Natural killer cell (primary cell): ENCODE data around the gene RINL. TPM values are rescaled to one million over a fixed set of nuclear protein-coding genes. Genes with fewer than 3 reads are reported as not detected.

Source experiments
- ATAC-seq, 3 donors: fragments of 150-1000 bp in 2 of 3; fragments of 200-7000 bp in 1 of 3; cut with Tn5 transposase; 1 replicate in 1 of 3; 2 replicates in 2 of 3; pipeline ENCODE4 v1.10.0; 2021; ENCODE audit warnings: mild to moderate bottlenecking in 2 of 3, moderate library complexity in 2 of 3
- DNase-seq, 2 donors: peaks; one replicate each; pipeline versions ENCODE4 v3.0.0 to v3.0.0-alpha.2; 2013 to 2021; ENCODE audit warnings: mixed read lengths in 1 of 2
- H3K27ac ChIP-seq: one replicate; pipeline ENCODE4 v1.5.1; 2013; ENCODE audit warnings: mild to moderate bottlenecking, low read length
- H3K27me3 ChIP-seq: one replicate; pipeline ENCODE4 v1.6.1; 2013; ENCODE audit warnings: low read length; ENCODE audit not compliant: control insufficient read depth, insufficient read depth
- H3K36me3 ChIP-seq: one replicate; pipeline ENCODE4 v1.6.1; 2013; ENCODE audit warnings: low read length; ENCODE audit not compliant: control insufficient read depth, insufficient read depth
- H3K4me1 ChIP-seq: one replicate; pipeline ENCODE4 v1.6.1; 2013; ENCODE audit warnings: low read length; ENCODE audit not compliant: control insufficient read depth, insufficient read depth
- H3K4me3 ChIP-seq: one replicate; pipeline ENCODE4 v1.5.1; 2013; ENCODE audit warnings: low read length
- H3K9me3 ChIP-seq: one replicate; pipeline ENCODE4 v1.6.1; 2013; ENCODE audit warnings: low read length; ENCODE audit not compliant: control insufficient read depth, insufficient read depth
- H3K27ac Mint-ChIP-seq, 2 donors: one replicate each; pipeline ENCODE4 v1.8.0; 2022; ENCODE audit warnings: mild to moderate bottlenecking in 2 of 2, mixed read lengths in 2 of 2, moderate library complexity in 1 of 2
- H3K27me3 Mint-ChIP-seq, 2 donors: one replicate each; pipeline ENCODE4 v1.8.0; 2022; ENCODE audit warnings: low read depth in 2 of 2, mixed read lengths in 2 of 2
- H3K36me3 Mint-ChIP-seq: one replicate; pipeline ENCODE4 v1.8.0; 2022; ENCODE audit warnings: mixed read lengths
- H3K4me1 Mint-ChIP-seq, 2 donors: one replicate each; pipeline ENCODE4 v1.8.0; 2022; ENCODE audit warnings: mixed read lengths in 2 of 2
- H3K4me3 Mint-ChIP-seq: one replicate; pipeline ENCODE4 v1.8.0; 2022; ENCODE audit warnings: mild to moderate bottlenecking, moderate library complexity, mixed read lengths
- H3K9me3 Mint-ChIP-seq, 2 donors: one replicate each; pipeline ENCODE4 v1.8.0; 2022; ENCODE audit warnings: mixed read lengths in 2 of 2
- CTCF ChIP-seq: fragments of 200-600 bp; IDR thresholded peaks from one replicate; pipeline ENCODE4 v1.8.0; 2022; ENCODE audit warnings: antibody characterized with exemption
- WGBS: methylation state at CpG from one replicate; pipeline ENCODE4 v1.1.7; 2013; ENCODE audit warnings: missing lambda C conversion rate; ENCODE audit not compliant: insufficient coverage; 5-methylcytosine and 5-hydroxymethylcytosine counted together
- intact Hi-C: fragments of 100-400 bp; cut with micrococcal nuclease; formaldehyde crosslinking; loops from one replicate; pipeline ENCODE4 v1.14.2; 2022
- total RNA-seq, 4 donors: library from RNA; stranded (reverse); fragments of 120-200 nt in 1 of 4; gene quantifications; one replicate each; pipeline versions ENCODE4 v1.2.3 to v1.2.4, GENCODE V29; 2013 to 2022

The RINL gene
- total RNA-seq, 3 donors from 2014 or later (not counting 1 experiment from before 2014, with no cell fraction given) = 59.7 to 65.6 (median 59.7) TPM

GRCh38 chr19:38839816-38840582 lies 38.1 kb downstream of the RINL start:
- 88% methylated on average over 20 of the region's 28 CpGs for WGBS
- no peaks in the 10 kb centered on the region for H3K9me3 ChIP-seq
- ATAC-seq = no peak
- TF ChIP-seq CTCF = no peak
- intact Hi-C loops = no loop called here
- no peak for DNase-seq
- peaks cover 32 to 54% of the 10 kb centered on the region in 2 donors for H3K4me1 Mint-ChIP-seq
- peaks cover 25% of the 10 kb centered on the region for H3K36me3 Mint-ChIP-seq
- H3K36me3 ChIP-seq = peaks cover 96% of the 10 kb centered on the region
- H3K4me3 ChIP-seq = no peak overlapping the region
- H3K27ac Mint-ChIP-seq = peak overlapping the region; percentile 83 to 99
- peaks cover 37% of the 10 kb centered on the region for H3K4me1 ChIP-seq
- no peaks in the 10 kb centered on the region for H3K27me3 Mint-ChIP-seq
- no peak overlapping the region for H3K27ac ChIP-seq
- H3K9me3 Mint-ChIP-seq = no peaks in the 10 kb centered on the region
- H3K4me3 Mint-ChIP-seq = peak overlapping the region; percentile 35
- H3K27me3 ChIP-seq = no peaks in the 10 kb centered on the region

- Histone ChIP-seq H3K27ac (no peak overlapping the region), H3K36me3 (peaks cover 87% of the 10 kb centered on the region), H3K4me1 (peaks cover 34% of the 10 kb centered on the region), H3K27me3 (no peaks in the 10 kb centered on the region), H3K9me3 (no peaks in the 10 kb centered on the region), H3K4me3 (no peak overlapping the region)
- DNase-seq (no peak), ATAC-seq (no peak)
- intact Hi-C loops = no loop called here
- Mint-ChIP-seq H3K4me1 (peaks cover 26 to 48% of the 10 kb centered on the region in 2 donors), H3K4me3 (no peak overlapping the region), H3K27ac (peak overlapping the region; percentile 47 to 72), H3K36me3 (peaks cover 18% of the 10 kb centered on the region), H3K9me3 (no peaks in the 10 kb centered on the region), H3K27me3 (no peaks in the 10 kb centered on the region)
- WGBS = 98% methylated on average over 12 of the region's 12 CpGs
- no peak for TF ChIP-seq CTCF
Measured at GRCh38 chr19:38838986-38839761, 38.9 kb downstream of the RINL start.

GRCh38 chr19:38838208-38838985 lies 39.7 kb downstream of the RINL start:
- H3K27me3 Mint-ChIP-seq = no peaks in the 10 kb centered on the region
- Histone ChIP-seq H3K4me1 (peaks cover 26% of the 10 kb centered on the region), H3K27ac (no peak overlapping the region), H3K9me3 (no peaks in the 10 kb centered on the region), H3K27me3 (no peaks in the 10 kb centered on the region), H3K36me3 (peaks cover 80% of the 10 kb centered on the region), H3K4me3 (no peak overlapping the region)
- H3K9me3 Mint-ChIP-seq = no peaks in the 10 kb centered on the region
- intact Hi-C loops = no loop called here
- H3K4me3 Mint-ChIP-seq = no peak overlapping the region
- peaks cover 12% of the 10 kb centered on the region for H3K36me3 Mint-ChIP-seq
- ATAC-seq (no peak), DNase-seq (no peak)
- peaks cover 18 to 40% of the 10 kb centered on the region in 2 donors for H3K4me1 Mint-ChIP-seq
- no peak for TF ChIP-seq CTCF
- WGBS = 89% methylated on average over 19 of the region's 19 CpGs
- peak overlapping the region in 1 of 2 donors; percentile 47 for H3K27ac Mint-ChIP-seq
